Activated naive CD4-positive, alpha-beta T cell treated with Interleukin-2 at 50 U/mL for 16 hours (primary cell): Measurements from ENCODE around the gene ESYT2.
"Not testable (repeated sequence)": the region's sequence is repeated elsewhere in the genome, so short reads cannot be mapped to it uniquely, and the experiment has no call there.

Experiments used
- DNase-seq: peaks from one replicate; pipeline ENCODE4 v3.0.0-alpha.2; 2020

Gene ESYT2

GRCh38 chr7:158829342-158830210 lies at the start of gene ESYT2:
Gene ESYT2, minus strand, starts transcription at chr7:158829509. Its CDS starts 91 bp downstream, at chr7:158829418.
- peak; percentile 99 for DNase-seq

GRCh38 chr7:158878151-158879079 lies 49.1 kb upstream of the ESYT2 start:
- not testable (repeated sequence) for DNase-seq

- DNase-seq: no peak
Observed at GRCh38 chr7:158876984-158877383, 47.7 kb upstream of the ESYT2 start.

GRCh38 chr7:158869876-158870275 lies 40.6 kb upstream of the ESYT2 start:
- no peak for DNase-seq

- no peak for DNase-seq
Observed at GRCh38 chr7:158868764-158869410, 39.6 kb upstream of the ESYT2 start.

GRCh38 chr7:158867214-158867984 lies 38.1 kb upstream of the ESYT2 start:
- no peak for DNase-seq

- DNase-seq: no peak
Observed at GRCh38 chr7:158865977-158866376, 36.7 kb upstream of the ESYT2 start.

- no peak for DNase-seq
Observed at GRCh38 chr7:158865462-158865922, 36.2 kb upstream of the ESYT2 start.

- no peak for DNase-seq
Observed at GRCh38 chr7:158864833-158865232, 35.5 kb upstream of the ESYT2 start.

GRCh38 chr7:158864507-158864820 lies 35.2 kb upstream of the ESYT2 start:
- no peak for DNase-seq

- DNase-seq: peak; percentile 32
Observed at GRCh38 chr7:158863611-158864506, 34.5 kb upstream of the ESYT2 start.

GRCh38 chr7:158862985-158863610 lies 33.8 kb upstream of the ESYT2 start:
- peak; percentile 13 for DNase-seq

GRCh38 chr7:158861936-158862704 lies 32.8 kb upstream of the ESYT2 start:
- DNase-seq: no peak

GRCh38 chr7:158861004-158861787 lies 31.9 kb upstream of the ESYT2 start:
- no peak for DNase-seq

GRCh38 chr7:158860394-158860793 lies 31.1 kb upstream of the ESYT2 start:
- DNase-seq: no peak

GRCh38 chr7:158858592-158859503 lies 29.5 kb upstream of the ESYT2 start:
- DNase-seq: no peak

GRCh38 chr7:158856883-158857668 lies 27.8 kb upstream of the ESYT2 start:
- DNase-seq: no peak
